ENCODE measurements around the gene CSMD2. TPM values are rescaled to one million over a fixed set of nuclear protein-coding genes. Genes with fewer than 3 reads are reported as not detected.

CSMD2 gene
- total and polyA plus RNA-seq, 2 experiments from 2014 or later: 5.3 to 16.6 TPM

DNA sequence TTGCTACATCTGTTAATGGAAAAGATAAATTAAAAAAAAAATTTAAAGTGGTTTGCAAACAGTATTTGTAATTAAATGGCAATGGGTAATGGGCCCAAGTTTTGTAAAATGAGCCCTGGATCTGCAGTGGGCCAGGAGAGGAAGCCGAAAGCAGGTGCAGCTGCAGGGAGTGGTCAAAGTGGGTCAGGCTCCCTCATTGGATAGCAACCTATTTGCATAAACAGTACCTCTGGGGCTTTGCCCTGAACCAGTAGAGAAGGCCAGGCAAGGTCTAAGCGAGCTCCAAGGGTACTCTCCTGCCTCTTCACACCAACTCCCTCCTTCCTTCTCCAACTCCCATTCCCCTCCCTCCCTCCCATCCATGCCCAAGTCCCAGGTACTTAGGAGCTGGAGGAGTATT lies 162.2 kb downstream of the CSMD2 start (continued):
- TF ChIP-seq ZNF462 (CRISPR knock-in tag; IDR thresholded peaks at IDR 0.05) (no peak), ZNF114 (CRISPR knock-in tag; IDR thresholded peaks at IDR 0.05) (no peak), EZH2 (IDR thresholded peaks at IDR 0.05; ENCODE audit: low read depth, unreplicated experiment) (no peak), CTCF (conservative IDR thresholded peaks at IDR 0.05; ENCODE audit: low read depth in 2 of 2) (no peak)

- Mint-ChIP-seq H3K27me3 (ENCODE audit: insufficient read depth, low read depth, poor library complexity) (no peaks in the 10 kb centered on the region), H3K9me3 (no peaks in the 10 kb centered on the region), H3K4me3 (no peak overlapping the region), H3K4me1 (peaks cover 13% of the 10 kb centered on the region), H3K36me3 (ENCODE audit: low read depth) (peaks cover 3% of the 10 kb centered on the region; the same call in 2 of the 3 replicates), H3K27ac (0 out of 2 replicates have a peak overlapping the region, but pooled peaks have one; percentile 38)
- ATAC-seq (peak; percentile 51), DNase-seq (ENCODE audit: low spot score) (no peak)
- H2AFZ ChIP-seq: no peak overlapping the region
- H3K36me3 ChIP-seq (ENCODE audit: insufficient read depth): no peaks in the 10 kb centered on the region
- H3K4me2 ChIP-seq: no peak overlapping the region
- no peaks in the 10 kb centered on the region for H3K79me2 ChIP-seq (replicated peaks; ENCODE audit: insufficient read depth)
- H4K20me1 ChIP-seq (replicated peaks; ENCODE audit: insufficient read depth): peaks cover 5% of the 10 kb centered on the region
- no peaks in the 10 kb centered on the region for H3K9me2 ChIP-seq (ENCODE audit: insufficient read depth)
- H3K4me1 ChIP-seq (ENCODE audit: insufficient read depth): no peaks in the 10 kb centered on the region
- H3F3A ChIP-seq (replicated peaks; ENCODE audit: low read depth): no peaks in the 10 kb centered on the region
- no peak overlapping the region for H3K4me3 ChIP-seq
- H3K27me3 ChIP-seq (ENCODE audit: insufficient read depth): no peaks in the 10 kb centered on the region
- no peak overlapping the region for H3K27ac ChIP-seq (ENCODE audit: low read depth)
- no peak for TF ChIP-seq REST (IDR thresholded peaks at IDR 0.05; ENCODE audit: unreplicated experiment)
- no peak for TF ChIP-seq ZNF331 (CRISPR knock-in tag; IDR thresholded peaks at IDR 0.05; ENCODE audit: low read depth)
- no peak for TF ChIP-seq POLR2AphosphoS5 (IDR thresholded peaks at IDR 0.05; ENCODE audit: low read depth)
- no peak for TF ChIP-seq CREB1 (CRISPR knock-in tag; IDR thresholded peaks at IDR 0.05; ENCODE audit: low read depth)
- TF ChIP-seq STAT1 (IDR thresholded peaks at IDR 0.05; ENCODE audit: unreplicated experiment): no peak
- TF ChIP-seq EZH2 (IDR thresholded peaks at IDR 0.05; ENCODE audit: low read depth, unreplicated experiment): no peak
These were observed 167.6 kb downstream of the CSMD2 start for GRCh38 chr1:33997127-33998036.
